B cell (primary cell): ENCODE data around the gene FAM72B.
"Not testable (repeated sequence)": the region's sequence is repeated elsewhere in the genome, so short reads cannot be mapped to it uniquely, and the experiment has no call there.

ENCODE experiments used
- CTCF ChIP-seq: fragments of 200-600 bp; IDR thresholded peaks from one replicate; pipeline ENCODE4 v1.8.0; 2022; ENCODE audit warnings: antibody characterized with exemption, mild to moderate bottlenecking
- EZH2 ChIP-seq: IDR thresholded peaks from 2 replicates; pipeline ENCODE4 v1.6.1; 2012; ENCODE audit warnings: borderline replicate concordance, low read depth, mild to moderate bottlenecking, moderate library complexity, low read length; ENCODE audit not compliant: insufficient read depth, poor library complexity, severe bottlenecking

GRCh38 chr1:121155671-121156358 is 28.3 kb downstream of the FAM72B start:
- TF ChIP-seq CTCF, EZH2: not testable (repeated sequence)
